ENCODE results near the gene TCTN1.
"Not testable (repeated sequence)": the region's sequence is repeated elsewhere in the genome, so short reads cannot be mapped to it uniquely, and the experiment has no call there.

Gene TCTN1

DNA sequence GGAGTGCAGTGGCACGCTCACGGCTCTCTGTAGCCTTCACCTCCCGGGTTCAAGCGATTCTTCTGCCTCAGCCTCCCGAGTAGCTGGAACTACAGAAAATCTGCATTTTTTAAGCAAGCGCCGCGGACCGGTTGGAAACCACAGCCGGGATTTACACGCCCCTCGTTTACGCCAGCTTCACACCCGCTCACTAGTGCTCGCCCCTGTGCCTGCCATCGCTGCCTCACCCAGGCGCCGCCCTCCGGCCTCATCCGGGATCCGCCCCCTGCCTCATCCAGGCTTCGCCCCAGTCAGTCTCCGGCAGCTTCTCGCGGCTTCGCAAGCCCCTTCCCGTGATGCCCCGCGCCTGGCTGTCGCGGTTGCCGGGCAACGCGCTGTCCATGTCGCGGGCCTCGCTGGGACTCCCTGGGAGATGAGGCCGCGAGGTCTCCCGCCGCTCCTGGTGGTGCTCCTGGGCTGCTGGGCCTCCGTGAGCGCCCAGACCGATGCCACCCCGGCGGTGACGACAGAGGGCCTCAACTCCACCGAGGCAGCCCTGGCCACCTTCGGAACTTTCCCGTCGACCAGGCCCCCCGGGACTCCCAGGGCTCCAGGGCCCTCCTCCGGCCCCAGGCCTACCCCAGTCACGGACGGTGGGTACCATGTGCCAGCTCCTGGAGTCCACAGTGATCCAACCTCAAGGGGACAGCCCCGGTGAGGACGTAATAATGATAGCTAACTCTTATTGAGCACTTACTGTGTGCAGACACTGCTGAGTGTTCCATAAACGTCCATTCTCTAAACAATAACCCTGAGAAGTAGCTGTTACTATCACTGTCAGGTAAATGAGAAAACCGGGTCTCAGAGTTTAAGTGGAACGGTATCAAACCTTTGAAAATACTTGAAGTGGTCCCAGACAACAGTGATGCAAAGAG, at the start of gene TCTN1:
Gene TCTN1, plus strand, starts transcription at position 359 of the 914 bp plus-strand sequence. Its CDS starts 54 bp downstream, at position 413.
- DNase-seq, result peak; percentile 98

DNA sequence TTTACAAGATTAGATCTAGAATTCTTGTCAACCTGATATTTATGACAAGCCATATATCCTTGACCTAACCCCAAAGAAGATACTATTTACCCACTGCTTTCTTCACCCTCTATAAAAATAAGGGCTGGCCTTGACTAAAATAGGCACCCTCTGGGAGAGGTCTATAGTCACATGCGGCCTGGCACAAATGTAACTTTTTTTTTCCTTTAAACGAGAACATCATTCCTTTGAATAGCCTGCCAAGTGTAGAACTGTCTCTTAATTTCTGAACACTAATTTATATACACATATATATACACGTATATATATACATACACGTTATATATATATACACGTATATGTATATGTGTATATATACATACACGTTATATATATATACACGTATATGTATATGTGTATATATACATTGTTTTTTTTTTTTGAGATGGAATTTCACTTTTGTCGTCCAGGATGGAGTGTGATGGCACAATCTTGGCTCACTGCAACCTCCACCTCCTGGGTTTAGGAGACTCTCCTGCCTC, 49.4 kb upstream of the TCTN1 start:
- peak; percentile 53 for DNase-seq

DNA sequence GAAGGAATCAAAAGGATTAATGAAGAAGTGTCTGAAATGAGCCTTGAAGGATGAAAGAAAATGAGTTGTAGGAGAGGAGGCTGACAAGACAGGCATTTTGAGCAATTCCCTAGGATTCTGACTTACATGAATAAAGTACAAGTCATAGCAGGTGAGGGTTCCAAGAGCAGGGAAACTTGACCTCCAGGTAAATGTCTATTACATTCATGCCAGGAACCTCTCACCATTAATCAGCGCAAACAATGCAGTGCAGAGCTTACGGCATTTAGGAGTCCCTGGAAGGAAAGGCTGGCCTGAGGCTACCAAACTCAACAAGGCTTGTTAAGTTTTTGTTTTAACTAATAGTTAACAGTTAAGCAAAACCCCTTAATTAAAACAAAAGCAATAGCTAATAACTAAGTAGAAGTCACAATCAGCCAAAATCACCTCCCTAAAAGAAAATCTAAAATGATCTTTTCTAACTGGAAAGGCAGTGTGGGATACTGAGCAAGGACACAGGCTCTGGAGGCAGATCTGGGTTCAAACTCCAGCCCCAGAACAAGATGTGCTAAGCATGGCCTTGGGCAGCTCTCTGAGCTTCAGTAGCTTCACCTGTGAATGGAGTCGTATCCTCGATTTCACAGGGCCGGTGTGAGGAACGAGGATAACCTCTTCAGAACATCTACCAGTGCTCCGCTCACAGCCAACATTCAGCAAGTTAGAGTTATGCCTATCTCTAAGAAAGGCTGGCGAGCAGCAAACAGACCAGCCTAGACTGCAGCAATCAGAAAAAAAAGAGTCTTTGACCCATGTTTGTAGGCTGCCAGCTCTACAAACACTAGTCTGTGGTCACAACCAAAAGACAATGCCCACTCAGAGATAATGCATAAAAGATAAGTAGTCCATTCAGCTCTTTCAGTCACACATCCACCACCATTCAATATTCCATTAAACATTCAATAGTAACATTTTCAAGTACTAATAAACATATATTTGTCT, 47.7 kb upstream of the TCTN1 start:
- peak; percentile 72 for DNase-seq

DNA sequence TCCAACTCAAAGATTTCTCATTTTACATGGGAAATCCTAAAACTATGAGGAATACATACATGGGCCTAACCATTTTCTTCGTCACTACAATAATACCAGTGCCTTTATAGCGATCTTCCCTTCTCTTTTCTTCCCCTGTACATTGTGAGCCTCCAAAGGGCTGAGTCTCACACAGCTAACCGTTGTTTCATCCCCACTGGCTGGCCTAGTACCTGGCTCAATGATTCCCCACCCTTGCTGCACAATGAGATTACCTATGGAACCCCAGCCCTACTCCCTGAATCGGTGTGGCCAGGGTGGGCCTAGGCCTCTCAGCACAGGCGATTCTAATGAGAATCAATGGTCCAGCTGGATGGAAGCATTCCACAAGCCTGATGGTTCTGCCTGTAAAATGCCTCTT, 46.9 kb upstream of the TCTN1 start:
- no peak for DNase-seq

DNA sequence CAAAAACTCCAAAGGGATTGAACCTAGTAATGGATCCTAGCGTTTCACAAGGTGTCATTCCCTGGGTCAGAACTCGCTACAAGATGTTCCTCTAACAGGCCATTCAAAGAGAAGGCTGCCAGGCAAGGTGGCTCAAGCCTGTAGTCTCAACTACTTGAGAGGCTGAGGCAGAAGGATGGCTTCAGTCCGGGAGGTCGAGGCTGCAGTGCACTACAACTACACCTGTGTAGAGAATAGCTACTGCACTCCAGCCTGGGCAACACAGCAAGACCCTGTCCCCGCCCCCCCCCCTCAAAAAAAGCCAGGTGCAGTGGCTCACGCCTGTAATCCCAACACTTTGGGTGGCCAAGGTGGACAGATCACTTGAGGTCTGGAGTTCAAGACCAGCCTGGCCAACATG, 45.2 kb upstream of the TCTN1 start:
- DNase-seq, result no peak

DNA sequence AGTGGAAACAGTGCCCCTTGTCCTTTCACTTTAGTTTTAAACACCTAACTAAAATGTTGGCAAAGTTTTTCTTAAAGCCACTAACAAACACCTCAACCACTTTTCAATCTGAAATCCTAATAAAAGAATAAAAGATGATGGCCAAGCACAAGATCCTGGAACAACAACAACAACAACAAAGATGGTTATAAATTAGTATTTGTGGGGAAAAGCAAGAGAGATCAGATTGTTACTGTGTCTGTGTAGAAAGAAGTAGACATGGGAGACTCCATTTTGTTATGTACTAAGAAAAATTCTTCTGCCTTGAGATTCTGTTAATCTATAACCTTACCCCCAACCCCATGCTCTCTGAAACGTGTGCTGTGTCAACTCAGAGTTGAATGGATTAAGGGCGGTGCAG, 44.1 kb upstream of the TCTN1 start:
- DNase-seq, result not testable (repeated sequence)

DNA sequence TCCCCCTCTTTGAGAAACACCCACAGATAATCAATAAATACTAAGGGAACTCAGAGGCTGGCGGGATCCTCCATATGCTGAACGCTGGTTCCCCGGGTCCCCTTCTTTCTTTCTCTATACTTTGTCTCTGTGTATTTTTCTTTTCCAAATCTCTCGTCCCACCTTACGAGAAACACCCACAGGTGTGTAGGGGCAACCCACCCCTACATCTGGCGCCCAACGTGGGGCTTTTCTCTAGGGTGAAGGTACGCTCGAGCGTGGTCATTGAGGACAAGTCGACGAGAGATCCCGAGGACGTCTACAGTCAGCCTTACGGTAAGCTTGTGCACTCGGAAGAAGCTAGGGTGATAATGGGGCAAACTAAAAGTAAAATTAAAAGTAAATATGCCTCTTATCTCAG, 43.1 kb upstream of the TCTN1 start:
- not testable (repeated sequence) for DNase-seq

DNA sequence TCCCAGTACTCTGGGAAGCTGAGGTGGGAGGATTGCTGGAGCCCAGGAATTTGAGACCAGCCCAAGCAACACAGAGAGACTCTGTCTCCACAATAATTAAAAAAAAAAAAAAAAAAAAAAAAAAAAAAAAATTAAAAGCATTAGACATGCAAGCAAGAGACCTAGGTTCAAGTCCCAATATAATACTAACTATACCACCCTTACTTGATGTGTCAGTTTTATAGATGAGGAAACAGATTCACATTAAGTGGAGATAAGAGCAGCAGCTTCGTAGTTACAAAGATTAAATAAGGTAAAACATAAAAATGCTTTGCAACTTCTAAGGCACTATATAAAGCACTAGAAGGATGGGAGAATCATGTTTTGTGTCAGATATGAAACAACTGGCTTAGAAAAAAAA, 39.9 kb upstream of the TCTN1 start:
- no peak for DNase-seq

DNA sequence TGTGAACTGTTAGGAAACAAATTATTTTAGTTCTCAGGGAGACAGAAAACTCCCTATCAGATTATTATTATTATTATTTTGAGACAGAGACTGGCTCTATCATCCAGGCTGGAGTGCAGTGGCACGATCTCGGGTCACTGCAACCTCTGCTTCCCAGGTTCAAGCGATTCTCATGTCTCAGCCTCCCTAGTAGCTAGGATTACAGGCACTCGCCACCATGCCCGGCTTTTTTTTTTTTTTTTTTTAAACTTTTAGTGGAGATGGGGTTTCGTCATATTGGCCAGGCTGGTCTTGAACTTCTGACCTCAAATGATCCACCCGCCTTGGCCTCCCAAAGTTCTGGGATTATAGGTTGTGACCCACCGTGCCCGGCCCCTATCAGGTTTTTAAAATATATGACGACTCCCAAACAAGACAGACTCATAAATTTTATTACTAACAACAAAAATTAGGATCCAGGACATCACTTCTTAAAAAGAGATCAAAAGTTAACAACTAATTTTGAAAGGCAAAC, 39.2 kb upstream of the TCTN1 start:
- DNase-seq, result not testable (repeated sequence)

DNA sequence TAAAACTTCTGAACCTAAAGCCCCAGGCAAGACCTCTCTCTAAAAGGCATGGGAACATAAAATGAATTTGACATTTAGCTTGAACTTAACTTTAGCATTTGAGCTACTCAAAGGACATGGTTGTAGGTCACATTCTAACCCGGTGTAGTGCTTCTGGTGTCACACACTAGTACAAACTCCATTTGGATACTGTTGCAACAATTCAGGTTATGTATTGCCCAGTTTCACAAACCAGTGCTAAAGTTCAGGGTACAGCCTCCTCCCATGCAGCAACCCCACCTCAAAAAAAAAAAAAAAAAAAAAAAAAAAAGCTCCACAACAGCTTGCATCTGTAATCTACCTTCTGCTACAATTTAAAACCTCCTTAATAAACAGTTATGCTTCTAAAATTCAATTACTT, 38.6 kb upstream of the TCTN1 start:
- no peak for DNase-seq

DNA sequence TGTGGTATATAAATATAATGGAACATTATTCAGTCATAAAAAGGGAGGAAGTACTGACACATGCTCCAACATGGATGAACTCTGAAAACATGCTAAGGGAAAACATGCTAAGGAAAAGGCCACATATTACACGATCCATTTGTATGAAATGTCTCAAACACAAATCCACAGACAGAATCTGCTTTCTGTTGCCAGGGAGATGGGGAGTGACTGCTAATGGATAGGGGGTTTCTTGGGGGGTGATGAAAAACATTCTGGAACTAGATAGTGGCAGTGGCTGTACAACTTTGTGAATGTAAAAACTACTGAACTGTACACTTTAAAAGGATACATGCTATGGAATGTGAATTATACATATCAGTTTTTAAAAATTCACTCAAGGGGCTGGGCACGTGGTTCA, 37.4 kb upstream of the TCTN1 start:
- no peak for DNase-seq

DNA sequence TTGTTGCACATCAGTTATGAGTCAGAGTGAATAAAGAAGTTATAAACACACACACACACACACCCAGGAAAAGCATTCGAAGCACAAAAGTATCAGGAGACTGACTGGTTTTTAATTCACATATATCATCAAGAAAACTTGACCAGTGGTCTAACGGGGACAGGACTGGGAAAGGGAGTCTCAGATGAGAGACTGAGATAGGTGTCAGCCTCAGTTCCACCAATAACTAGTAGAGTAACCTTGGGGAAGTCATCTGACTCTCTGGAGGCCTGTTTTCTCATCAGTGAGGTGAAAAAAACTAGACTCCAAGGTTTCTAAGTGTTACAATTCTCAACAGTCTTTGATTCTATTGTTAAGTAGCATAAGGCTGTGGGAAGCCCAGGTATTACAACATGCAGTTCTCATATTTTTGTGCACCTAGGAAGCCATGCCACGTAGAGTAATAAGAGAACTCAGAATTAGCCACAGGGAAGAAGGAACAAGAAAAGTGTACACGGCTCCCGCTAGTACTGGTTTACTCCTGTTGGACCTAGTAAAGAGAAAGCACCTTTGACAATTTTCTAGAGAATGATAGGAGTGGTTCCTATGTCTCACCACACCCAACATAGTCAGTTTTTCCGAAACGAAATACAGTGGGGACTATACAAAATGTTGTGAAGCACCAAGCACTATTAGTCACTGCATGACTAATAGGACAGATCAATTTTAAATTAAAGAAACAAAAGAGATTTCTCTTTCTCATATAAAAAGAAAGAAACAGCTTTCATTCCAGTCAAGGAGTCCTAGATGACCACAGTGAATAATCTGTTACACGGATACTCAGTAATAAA, 35.9 kb upstream of the TCTN1 start:
- peak; percentile 12 for DNase-seq

DNA sequence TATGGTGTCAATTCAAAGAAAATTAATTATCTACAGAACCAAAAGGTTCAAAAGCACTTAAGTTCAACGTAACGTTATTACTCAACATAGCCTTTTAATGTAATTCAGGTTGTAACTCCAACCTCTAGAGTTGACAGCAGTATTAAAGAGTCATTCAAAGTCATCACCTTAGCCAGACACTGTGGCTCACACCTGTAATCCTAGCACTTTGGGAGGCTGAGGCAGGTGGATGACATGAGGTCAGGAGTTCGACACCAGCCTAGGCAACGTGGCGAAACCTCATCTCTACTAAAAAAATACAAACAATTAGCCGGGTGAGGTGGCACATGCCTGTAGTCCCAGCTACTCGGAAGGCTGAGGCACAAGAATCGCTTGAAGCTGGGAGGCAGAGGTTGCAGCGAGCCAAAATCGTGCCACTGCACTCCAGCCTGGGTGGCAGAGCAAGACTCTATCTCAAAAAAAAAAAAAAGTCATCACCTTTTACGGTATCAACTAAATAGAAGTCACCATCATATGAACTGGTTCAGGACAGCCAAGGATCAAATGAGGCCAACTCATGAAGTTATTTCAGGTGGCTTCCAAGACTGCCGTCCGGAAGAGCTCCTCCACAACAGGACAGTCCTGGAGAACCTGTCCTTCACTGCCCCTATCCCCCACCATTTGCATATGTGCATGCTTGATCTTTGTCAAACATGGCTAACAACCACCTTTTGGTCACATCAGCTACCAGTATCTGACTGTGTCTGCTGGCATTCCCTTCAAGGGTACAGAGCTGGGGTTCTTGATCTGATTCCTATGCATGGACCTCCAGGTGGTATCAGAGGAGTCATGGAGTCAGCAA, 35.0 kb upstream of the TCTN1 start:
- DNase-seq, result no peak

DNA sequence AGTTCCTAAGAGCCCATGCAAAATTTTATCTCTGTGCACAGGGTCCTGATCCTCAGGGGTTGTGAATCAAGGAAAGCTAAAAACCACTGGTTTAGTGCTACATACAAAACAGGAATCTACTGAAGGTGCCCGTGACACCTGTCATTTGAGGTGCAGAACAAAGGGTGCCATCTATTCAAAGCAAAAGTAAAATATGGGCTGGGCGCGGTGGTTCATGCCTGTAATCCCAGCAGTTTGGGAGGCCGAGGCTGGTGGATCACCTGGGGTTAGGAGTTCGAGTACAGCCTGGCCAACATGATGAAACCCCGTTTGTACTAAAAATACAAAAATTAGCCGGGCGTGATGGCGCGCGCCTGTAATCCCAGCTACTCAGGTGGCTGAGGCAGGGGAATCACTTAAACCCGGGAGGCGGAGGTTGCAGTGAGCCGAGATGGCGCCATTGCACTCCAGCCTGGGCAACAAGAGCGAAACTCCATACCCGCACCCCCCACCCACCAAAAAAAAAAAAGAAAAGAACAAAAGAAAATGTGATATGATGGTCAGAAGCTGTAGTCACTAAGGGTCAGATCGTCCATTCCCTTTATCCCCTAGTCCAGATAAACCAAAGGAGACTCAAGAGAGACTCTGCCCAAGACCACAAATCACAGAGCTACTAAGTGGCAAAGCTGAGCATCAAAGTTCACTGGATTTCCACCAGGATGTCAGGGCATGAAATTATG, 34.2 kb upstream of the TCTN1 start:
- no peak for DNase-seq

DNA sequence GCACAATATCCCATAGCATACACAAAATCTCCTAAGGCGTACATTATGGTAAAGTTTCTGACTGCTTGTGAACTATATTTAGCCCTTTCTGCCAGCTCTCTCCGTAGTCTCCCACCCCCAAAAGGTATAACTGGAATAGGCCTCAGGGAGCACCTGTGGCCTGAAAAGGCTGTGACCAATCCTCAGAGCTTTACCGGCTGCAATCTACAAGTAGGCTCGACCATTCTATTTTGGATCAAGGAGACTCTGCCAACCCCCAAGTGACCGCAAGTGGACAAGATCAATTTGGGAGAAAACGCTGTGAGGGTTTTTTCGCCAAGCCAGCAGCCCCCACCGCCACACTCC, 32.0 kb upstream of the TCTN1 start:
- peak; percentile 57 for DNase-seq

DNA sequence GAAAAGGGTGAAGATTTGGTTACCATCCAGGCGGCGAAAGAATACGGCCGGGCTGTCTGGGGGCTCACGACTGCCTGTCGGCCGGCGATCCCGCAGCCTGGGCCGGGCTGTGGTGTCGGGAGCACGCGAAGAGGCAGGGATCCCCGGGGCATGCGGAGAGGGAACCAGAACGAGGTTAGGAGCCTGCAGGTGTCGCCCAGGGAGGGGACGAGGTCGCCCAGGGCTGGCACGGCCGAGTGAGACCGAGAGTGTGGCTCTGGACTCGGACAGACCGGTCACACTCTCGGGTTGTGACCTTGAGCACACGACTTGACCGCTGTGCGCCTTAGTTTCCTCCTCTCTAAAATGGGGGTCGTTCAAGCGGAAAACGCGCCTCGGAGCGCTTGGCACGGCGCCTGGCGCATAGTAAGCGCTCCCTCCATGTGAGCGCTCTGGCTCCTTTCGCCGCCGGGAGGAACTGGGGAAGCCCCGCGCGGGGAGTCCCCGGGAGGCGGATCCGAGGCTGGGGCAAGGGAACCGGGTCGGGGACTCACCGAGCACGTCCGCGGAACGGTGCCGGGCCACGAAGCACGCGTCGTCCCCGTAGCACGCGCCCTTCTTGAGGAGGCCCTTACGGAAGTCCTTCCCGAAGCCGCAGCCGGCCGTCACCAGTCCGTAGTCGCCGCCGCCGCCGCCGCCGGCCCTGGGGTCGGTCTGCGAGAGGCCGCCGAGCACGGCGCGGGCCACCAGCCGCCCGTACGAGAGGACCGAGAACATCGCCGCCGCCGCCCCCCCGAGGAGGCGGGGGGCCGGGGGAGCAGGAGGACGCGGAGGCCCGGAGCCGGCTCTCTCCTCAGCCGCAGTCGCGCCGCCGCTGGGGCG, 31.4 kb upstream of the TCTN1 start:
- DNase-seq, result peak; percentile 79

DNA sequence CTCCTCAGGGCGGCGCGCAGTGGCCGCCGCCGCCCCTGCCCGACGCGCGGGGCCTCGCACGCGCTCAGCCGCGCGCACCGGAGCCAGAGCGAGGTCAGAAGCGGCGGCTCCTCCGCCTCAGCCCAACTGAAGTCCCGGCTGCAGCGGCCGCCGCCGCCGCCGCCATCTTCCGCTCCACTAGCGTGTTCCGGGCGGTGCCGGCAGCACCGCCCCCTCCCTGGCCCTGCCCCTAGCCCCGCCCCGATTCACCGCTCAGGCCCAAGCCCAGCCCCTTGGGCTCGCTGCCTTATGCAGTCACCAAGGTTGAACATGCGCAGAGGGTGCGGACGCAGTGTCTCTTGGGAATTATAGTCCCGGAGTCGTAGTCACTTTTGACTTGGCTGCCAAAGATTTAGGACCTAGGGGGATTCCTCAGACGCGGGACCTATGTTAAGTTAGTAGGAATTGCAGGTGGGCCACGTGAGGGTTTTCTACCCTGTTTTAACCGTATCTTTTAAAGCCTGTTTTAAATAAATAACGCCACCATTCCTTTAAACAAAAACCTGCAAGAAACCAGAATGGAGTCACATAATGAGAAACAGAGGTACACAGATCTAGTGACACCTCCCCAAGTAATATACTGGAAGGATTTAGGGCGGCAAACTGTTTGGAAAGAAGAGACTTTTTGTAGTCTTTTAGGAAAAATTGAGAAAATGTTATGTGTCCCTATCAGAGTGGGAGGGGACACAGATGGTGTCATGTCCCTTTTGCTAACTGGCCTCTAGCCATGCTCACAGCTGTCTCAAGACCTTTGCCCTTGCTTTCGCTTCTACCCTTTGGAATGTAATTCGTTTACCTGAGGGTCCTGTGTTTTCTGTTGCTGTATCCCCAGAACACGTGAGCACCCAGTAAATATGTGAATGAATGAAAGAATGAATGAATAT, 30.5 kb upstream of the TCTN1 start, which contains the start of gene PPTC7:
Gene PPTC7, minus strand, starts transcription at position 182 of the 923 bp plus-strand sequence. CDS start 287 bp downstream, outside the sequence.
- peak; percentile 98 for DNase-seq

DNA sequence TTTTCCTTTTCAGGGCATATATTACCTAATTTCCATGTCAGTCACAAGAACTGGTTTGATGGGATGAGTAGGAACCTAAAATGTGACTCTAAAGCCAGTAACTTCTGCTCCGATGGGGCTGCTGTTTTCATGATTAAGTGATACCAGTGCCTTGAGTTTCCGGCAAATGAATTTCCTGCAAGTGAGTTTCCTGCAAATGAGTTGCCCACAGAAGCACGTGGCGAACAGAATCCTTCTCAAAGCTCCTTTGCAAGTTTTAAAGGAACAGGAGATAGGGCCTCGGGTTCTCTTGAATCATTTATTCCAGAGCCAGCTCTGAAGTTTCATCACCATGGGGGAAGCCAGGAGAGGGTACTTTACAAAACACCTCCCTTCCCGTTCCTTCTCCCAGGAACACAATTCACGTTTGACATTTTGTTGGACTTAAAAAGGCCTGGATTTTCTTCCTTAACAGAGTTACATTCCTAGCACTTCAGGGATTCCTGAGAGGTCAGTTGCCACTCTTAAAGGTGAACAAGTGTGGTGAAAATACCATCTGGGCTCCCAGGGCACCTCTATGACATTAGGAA, 28.6 kb upstream of the TCTN1 start:
- DNase-seq, result no peak

Data from NCI-H69 (cell line).